GM12878 (cell line): ENCODE results near the gene NPRL2. TPM values are rescaled to one million over a fixed set of nuclear protein-coding genes. Genes with fewer than 3 reads are reported as not detected.
A peak's percentile ranks its signal among the peaks of the same experiment; 100 is the strongest.

Experiments used
- BMI1 ChIP-seq: fragments of 450-650 bp; IDR thresholded peaks from 2 replicates; pipeline ENCODE4 v1.6.1; 2016; ENCODE audit warnings: mild to moderate bottlenecking, moderate library complexity, borderline replicate concordance
- EGR1 ChIP-seq, 2 experiments: IDR thresholded peaks; 1 replicate in 1 of 2; 2 replicates in 1 of 2; pipeline ENCODE4 v1.6.1; 2011 to 2012; ENCODE audit warnings: low read depth in 2 of 2, low read length in 2 of 2, borderline replicate concordance in 1 of 2, mild to moderate bottlenecking in 1 of 2, moderate library complexity in 1 of 2
- EZH2 ChIP-seq: IDR thresholded peaks from 2 replicates; pipeline ENCODE4 v1.6.1; 2012; ENCODE audit warnings: low read depth, mild to moderate bottlenecking, control low read depth, inconsistent platforms, low read length, borderline replicate concordance; ENCODE audit not compliant: control insufficient read depth
- FOXM1 ChIP-seq: IDR thresholded peaks from 2 replicates; pipeline ENCODE4 v1.6.1; 2012; ENCODE audit warnings: low read depth, mild to moderate bottlenecking, inconsistent platforms, low read length, moderate library complexity
- HCFC1 ChIP-seq: fragments of 150-350 bp; IDR thresholded peaks from 2 replicates; pipeline ENCODE4 v1.6.1; 2014; ENCODE audit warnings: low read length
- KDM1A ChIP-seq: fragments of 200-600 bp; sonication (generic); IDR thresholded peaks from 2 replicates; pipeline ENCODE4 v1.6.1; 2016; ENCODE audit warnings: borderline replicate concordance
- NR2F1 ChIP-seq: fragments of 450-650 bp; conservative IDR thresholded peaks from 2 replicates; pipeline ENCODE4 v1.6.1; 2017; ENCODE audit warnings: mild to moderate bottlenecking
- RCOR1 ChIP-seq: conservative IDR thresholded peaks from 2 replicates; pipeline ENCODE4 v1.6.1; 2012; ENCODE audit warnings: low read depth, low read length, improper control_type of control experiment
- RUNX3 ChIP-seq: IDR thresholded peaks from 2 replicates; pipeline ENCODE4 v1.6.1; 2012; ENCODE audit warnings: low read length, inconsistent platforms
- SREBF1 ChIP-seq: IDR thresholded peaks from 2 replicates; pipeline ENCODE4 v1.6.1; 2012; ENCODE audit warnings: mild to moderate bottlenecking, low read length
- TARDBP ChIP-seq: IDR thresholded peaks from 2 replicates; pipeline ENCODE4 v1.6.1; 2016; ENCODE audit warnings: borderline replicate concordance
- TBL1XR1 ChIP-seq: IDR thresholded peaks from 2 replicates; pipeline ENCODE4 v1.6.1; 2012; ENCODE audit warnings: low read depth, low read length, improper control_type of control experiment
- TCF7 ChIP-seq: IDR thresholded peaks from 2 replicates; pipeline ENCODE4 v1.6.1; 2014; ENCODE audit warnings: antibody characterized with exemption, borderline replicate concordance
- ZNF207 ChIP-seq: fragments of 450-650 bp; IDR thresholded peaks from 2 replicates; pipeline ENCODE4 v1.6.1; 2014; ENCODE audit warnings: antibody characterized with exemption, mild to moderate bottlenecking, borderline replicate concordance
- ZZZ3 ChIP-seq: IDR thresholded peaks from 2 replicates; pipeline ENCODE4 v1.6.1; 2011; ENCODE audit warnings: low read depth; ENCODE audit not compliant: control insufficient read depth, insufficient read length
- polyA plus RNA-seq, 11 experiments: library from polyadenylated mRNA; depleted of rRNA in 4 of 11; unstranded in 6 of 11; stranded (reverse) in 5 of 11; fragments of >200 nt; fragmentation: Nextera tagmentation in 4 of 11; fragmentation: Illumina TruSeq in 1 of 11; extraction: Ambion mirVana in 4 of 11; extraction: Trizol in 1 of 11; gene quantifications; 1 replicate in 1 of 11; 2 replicates in 10 of 11; pipeline versions ENCODE4 v1.2.1 to v1.2.3, GENCODE V29; 2011 to 2016; ENCODE audit warnings: inconsistent platforms in 2 of 11, missing spikeins in 2 of 11, low read depth in 1 of 11
- total RNA-seq, 4 experiments: library from RNA; depleted of rRNA in 3 of 4; stranded (reverse); fragments of >200 nt in 3 of 4; fragmentation: Illumina TruSeq in 1 of 4; extraction: Trizol in 1 of 4; gene quantifications; 2 replicates each; pipeline versions ENCODE4 v1.2.1 to v1.2.3, GENCODE V29; 2013 to 2021
- TF ChIP-seq, protein P1 (sequence below): fragments of 450-650 bp; formaldehyde crosslinking; IDR thresholded peaks from 2 replicates; pipeline ENCODE4 v1.4.0; 2020; ENCODE audit warnings: mild to moderate bottlenecking, moderate library complexity
- TF ChIP-seq, protein P2 (sequence below): fragments of 450-650 bp; IDR thresholded peaks from 2 replicates; pipeline ENCODE4 v1.6.1; 2018; ENCODE audit warnings: mild to moderate bottlenecking, low read depth, moderate library complexity; ENCODE audit not compliant: partially characterized antibody
- TF ChIP-seq, protein P3 (sequence below): IDR thresholded peaks from 2 replicates; pipeline ENCODE4 v1.6.1; 2012; ENCODE audit warnings: low read depth, low read length, improper control_type of control experiment
- TF ChIP-seq, protein P4 (sequence below): fragments of 450-650 bp; IDR thresholded peaks from 2 replicates; pipeline ENCODE4 v1.6.1; 2017; ENCODE audit warnings: low read depth, mild to moderate bottlenecking, moderate library complexity

The NPRL2 gene
- total and polyA plus RNA-seq, 10 of the 15 experiments (the other 5 are each of a cell fraction or from before 2014, with no cell fraction given) = 17.8 to 54.2 (median 32.9) TPM

DNA sequence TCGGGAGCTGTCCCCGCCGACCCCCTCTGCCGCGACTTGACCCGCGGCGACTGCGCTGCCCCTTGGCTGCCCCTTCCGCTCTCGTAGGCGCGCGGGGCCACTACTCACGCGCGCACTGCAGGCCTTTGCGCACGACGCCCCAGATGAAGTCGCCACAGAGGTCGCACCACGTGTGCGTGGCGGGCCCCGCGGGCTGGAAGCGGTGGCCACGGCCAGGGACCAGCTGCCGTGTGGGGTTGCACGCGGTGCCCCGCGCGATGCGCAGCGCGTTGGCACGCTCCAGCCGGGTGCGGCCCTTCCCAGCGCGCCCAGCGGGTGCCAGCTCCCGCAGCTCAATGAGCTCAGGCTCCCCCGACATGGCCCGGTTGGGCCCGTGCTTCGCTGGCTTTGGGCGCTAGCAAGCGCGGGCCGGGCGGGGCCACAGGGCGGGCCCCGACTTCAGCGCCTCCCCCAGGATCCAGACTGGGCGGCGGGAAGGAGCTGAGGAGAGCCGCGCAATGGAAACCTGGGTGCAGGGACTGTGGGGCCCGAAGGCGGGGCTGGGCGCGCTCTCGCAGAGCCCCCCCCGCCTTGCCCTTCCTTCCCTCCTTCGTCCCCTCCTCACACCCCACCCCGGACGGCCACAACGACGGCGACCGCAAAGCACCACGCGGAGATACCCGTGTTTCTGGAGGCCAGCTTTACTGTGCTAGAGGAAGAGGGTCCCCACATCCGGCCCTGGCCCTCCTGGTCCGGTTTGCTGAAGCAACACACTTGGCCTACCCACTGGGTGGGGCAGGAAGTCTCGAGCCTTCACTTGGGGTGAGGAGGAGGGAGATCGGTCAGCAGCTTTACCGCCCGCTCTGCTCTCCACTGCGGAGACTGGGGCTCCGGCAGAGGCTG, 9.9 kb downstream of the NPRL2 start, which contains the start of gene RASSF1 (continued):
- TF ChIP-seq, protein P1, sequence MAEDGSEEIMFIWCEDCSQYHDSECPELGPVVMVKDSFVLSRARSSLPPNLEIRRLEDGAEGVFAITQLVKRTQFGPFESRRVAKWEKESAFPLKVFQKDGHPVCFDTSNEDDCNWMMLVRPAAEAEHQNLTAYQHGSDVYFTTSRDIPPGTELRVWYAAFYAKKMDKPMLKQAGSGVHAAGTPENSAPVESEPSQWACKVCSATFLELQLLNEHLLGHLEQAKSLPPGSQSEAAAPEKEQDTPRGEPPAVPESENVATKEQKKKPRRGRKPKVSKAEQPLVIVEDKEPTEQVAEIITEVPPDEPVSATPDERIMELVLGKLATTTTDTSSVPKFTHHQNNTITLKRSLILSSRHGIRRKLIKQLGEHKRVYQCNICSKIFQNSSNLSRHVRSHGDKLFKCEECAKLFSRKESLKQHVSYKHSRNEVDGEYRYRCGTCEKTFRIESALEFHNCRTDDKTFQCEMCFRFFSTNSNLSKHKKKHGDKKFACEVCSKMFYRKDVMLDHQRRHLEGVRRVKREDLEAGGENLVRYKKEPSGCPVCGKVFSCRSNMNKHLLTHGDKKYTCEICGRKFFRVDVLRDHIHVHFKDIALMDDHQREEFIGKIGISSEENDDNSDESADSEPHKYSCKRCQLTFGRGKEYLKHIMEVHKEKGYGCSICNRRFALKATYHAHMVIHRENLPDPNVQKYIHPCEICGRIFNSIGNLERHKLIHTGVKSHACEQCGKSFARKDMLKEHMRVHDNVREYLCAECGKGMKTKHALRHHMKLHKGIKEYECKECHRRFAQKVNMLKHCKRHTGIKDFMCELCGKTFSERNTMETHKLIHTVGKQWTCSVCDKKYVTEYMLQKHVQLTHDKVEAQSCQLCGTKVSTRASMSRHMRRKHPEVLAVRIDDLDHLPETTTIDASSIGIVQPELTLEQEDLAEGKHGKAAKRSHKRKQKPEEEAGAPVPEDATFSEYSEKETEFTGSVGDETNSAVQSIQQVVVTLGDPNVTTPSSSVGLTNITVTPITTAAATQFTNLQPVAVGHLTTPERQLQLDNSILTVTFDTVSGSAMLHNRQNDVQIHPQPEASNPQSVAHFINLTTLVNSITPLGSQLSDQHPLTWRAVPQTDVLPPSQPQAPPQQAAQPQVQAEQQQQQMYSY (CRISPR knock-in tag) = no peak
- TF ChIP-seq TBL1XR1 = no peak
- no peak for TF ChIP-seq RCOR1
- TF ChIP-seq KDM1A = no peak
- no peak for TF ChIP-seq RUNX3
- TF ChIP-seq BMI1 = no peak
- TF ChIP-seq, protein P2, sequence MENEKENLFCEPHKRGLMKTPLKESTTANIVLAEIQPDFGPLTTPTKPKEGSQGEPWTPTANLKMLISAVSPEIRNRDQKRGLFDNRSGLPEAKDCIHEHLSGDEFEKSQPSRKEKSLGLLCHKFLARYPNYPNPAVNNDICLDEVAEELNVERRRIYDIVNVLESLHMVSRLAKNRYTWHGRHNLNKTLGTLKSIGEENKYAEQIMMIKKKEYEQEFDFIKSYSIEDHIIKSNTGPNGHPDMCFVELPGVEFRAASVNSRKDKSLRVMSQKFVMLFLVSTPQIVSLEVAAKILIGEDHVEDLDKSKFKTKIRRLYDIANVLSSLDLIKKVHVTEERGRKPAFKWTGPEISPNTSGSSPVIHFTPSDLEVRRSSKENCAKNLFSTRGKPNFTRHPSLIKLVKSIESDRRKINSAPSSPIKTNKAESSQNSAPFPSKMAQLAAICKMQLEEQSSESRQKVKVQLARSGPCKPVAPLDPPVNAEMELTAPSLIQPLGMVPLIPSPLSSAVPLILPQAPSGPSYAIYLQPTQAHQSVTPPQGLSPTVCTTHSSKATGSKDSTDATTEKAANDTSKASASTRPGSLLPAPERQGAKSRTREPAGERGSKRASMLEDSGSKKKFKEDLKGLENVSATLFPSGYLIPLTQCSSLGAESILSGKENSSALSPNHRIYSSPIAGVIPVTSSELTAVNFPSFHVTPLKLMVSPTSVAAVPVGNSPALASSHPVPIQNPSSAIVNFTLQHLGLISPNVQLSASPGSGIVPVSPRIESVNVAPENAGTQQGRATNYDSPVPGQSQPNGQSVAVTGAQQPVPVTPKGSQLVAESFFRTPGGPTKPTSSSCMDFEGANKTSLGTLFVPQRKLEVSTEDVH = no peak
- TF ChIP-seq TARDBP = no peak
- no peak for TF ChIP-seq EZH2
- TF ChIP-seq EGR1 (IDR thresholded peaks at IDR 0.05; ENCODE audit: borderline replicate concordance in 1 of 2, low read depth in 2 of 2, low read length in 2 of 2) = peak in 1 of 2 experiments; percentile 23; a peak in 1 of 3 replicates
- no peak for TF ChIP-seq FOXM1
- TF ChIP-seq TCF7 = no peak
- TF ChIP-seq, protein P3, sequence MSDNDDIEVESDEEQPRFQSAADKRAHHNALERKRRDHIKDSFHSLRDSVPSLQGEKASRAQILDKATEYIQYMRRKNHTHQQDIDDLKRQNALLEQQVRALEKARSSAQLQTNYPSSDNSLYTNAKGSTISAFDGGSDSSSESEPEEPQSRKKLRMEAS = peak; percentile 65
- no peak for TF ChIP-seq SREBF1
- no peak; the same call in 1 of the 2 replicates for TF ChIP-seq HCFC1
- TF ChIP-seq ZZZ3 = no peak
- TF ChIP-seq, protein P4, sequence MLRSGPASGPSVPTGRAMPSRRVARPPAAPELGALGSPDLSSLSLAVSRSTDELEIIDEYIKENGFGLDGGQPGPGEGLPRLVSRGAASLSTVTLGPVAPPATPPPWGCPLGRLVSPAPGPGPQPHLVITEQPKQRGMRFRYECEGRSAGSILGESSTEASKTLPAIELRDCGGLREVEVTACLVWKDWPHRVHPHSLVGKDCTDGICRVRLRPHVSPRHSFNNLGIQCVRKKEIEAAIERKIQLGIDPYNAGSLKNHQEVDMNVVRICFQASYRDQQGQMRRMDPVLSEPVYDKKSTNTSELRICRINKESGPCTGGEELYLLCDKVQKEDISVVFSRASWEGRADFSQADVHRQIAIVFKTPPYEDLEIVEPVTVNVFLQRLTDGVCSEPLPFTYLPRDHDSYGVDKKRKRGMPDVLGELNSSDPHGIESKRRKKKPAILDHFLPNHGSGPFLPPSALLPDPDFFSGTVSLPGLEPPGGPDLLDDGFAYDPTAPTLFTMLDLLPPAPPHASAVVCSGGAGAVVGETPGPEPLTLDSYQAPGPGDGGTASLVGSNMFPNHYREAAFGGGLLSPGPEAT = peak; percentile 40; the same call in 1 of the 2 replicates
- no peak for TF ChIP-seq ZNF207
- TF ChIP-seq NR2F1 = peak; percentile 67; the same call in 1 of the 2 replicates
